ENCODE results near the gene C11orf87. TPM values are rescaled to one million over a fixed set of nuclear protein-coding genes. Genes with fewer than 3 reads are reported as not detected.

C11orf87 gene
- total and polyA plus RNA-seq, 2 experiments from 2014 or later, result 0.50 to 0.56 TPM

DNA sequence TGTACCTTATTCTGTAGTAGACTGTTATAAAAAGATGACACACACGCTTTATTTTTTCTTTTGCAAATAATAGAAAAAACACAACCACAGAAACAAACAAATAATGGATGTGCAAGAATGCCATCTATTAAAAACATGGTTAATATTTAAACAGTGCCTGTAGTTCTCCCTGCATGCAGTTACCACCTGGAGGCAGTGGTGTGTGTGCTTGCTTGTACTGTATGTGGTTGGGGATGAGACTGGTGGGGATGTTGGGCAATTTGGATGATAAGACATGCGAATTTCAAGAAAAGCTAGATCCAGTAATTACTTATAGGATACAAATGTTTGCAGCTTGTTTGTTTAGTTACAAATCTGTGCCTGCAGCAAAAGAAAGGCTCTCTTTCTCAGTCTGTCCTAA is 3.6 kb downstream of the C11orf87 start:
- no peak for DNase-seq (ENCODE audit: low spot score)
- Histone ChIP-seq H3K79me2 (replicated peaks; ENCODE audit: insufficient read depth) (no peaks in the 10 kb centered on the region), H2AFZ (no peak overlapping the region), H3K36me3 (ENCODE audit: insufficient read depth) (no peaks in the 10 kb centered on the region; the same call in 1 of the 2 replicates), H3K27me3 (ENCODE audit: insufficient read depth) (peaks cover 45% of the 10 kb centered on the region), H4K20me1 (replicated peaks; ENCODE audit: insufficient read depth) (peaks cover 13% of the 10 kb centered on the region; the same call in 1 of the 2 replicates), H3F3A (replicated peaks; ENCODE audit: low read depth) (no peaks in the 10 kb centered on the region), H3K4me1 (ENCODE audit: insufficient read depth) (no peaks in the 10 kb centered on the region; the same call in 1 of the 2 replicates), H3K4me2 (no peak overlapping the region), H3K27ac (ENCODE audit: low read depth) (no peak overlapping the region), H3K4me3 (no peak overlapping the region), H3K9me2 (ENCODE audit: insufficient read depth) (no peaks in the 10 kb centered on the region)
- TF ChIP-seq, protein P1, sequence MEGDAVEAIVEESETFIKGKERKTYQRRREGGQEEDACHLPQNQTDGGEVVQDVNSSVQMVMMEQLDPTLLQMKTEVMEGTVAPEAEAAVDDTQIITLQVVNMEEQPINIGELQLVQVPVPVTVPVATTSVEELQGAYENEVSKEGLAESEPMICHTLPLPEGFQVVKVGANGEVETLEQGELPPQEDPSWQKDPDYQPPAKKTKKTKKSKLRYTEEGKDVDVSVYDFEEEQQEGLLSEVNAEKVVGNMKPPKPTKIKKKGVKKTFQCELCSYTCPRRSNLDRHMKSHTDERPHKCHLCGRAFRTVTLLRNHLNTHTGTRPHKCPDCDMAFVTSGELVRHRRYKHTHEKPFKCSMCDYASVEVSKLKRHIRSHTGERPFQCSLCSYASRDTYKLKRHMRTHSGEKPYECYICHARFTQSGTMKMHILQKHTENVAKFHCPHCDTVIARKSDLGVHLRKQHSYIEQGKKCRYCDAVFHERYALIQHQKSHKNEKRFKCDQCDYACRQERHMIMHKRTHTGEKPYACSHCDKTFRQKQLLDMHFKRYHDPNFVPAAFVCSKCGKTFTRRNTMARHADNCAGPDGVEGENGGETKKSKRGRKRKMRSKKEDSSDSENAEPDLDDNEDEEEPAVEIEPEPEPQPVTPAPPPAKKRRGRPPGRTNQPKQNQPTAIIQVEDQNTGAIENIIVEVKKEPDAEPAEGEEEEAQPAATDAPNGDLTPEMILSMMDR (conservative IDR thresholded peaks at IDR 0.05; ENCODE audit: low read depth in 2 of 2), result peak in 1 of 2 experiments; percentile 20; a peak in 1 of 4 replicates
- no peak for TF ChIP-seq EZH2phosphoT487 (IDR thresholded peaks at IDR 0.05; ENCODE audit: unreplicated experiment)
- Mint-ChIP-seq H3K36me3 (ENCODE audit: low read depth) (no peaks in the 10 kb centered on the region), H3K9me3 (no peaks in the 10 kb centered on the region), H3K27me3 (ENCODE audit: insufficient read depth, low read depth, poor library complexity) (peaks cover 35% of the 10 kb centered on the region), H3K4me1 (peaks cover 8% of the 10 kb centered on the region), H3K27ac (no peak overlapping the region), H3K4me3 (no peak overlapping the region)
- ATAC-seq, result no peak

DNA sequence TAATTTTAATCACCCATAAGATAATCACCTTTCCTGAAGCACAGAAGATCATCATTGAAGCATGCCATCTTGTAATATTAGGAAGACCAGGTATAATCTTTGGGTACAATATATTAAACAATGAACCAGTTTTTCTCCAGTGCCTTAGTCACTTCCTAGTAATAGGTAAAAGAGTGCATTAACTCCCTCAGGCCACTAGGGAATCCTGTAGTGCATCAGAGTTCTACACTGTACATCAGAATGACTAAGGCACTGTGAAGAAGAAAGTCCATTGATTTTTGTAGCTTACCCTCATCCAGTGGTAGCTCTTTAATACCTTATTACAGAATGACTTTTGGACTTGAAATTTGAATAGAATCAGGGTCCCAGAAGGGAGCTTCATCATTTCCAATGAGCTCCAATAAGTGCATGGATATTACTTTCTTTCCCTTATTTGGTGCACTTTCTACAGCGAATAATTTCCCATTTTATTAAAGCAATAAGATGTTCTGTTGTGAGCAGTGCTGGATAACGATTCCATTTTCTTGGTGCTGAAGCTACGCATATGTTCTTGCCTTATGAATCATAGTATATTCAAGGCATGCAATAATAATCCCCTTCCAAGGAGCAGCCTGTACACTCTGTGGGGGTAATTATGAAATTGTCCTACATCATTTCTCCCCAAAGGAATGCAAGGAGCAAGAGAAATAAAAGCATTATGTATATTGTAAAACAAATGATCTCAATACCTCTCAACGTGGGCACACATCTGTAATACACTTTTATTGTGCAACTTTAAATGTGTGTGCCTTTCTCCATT is 4.7 kb downstream of the C11orf87 start:
- DNase-seq (ENCODE audit: low spot score) (peak; percentile 28), ATAC-seq (no peak)
- H3K36me3 ChIP-seq (ENCODE audit: insufficient read depth), result no peaks in the 10 kb centered on the region
- Mint-ChIP-seq H3K27me3 (ENCODE audit: insufficient read depth, low read depth, poor library complexity) (peaks cover 29% of the 10 kb centered on the region), H3K9me3 (no peaks in the 10 kb centered on the region), H3K4me1 (peaks cover 8% of the 10 kb centered on the region), H3K36me3 (ENCODE audit: low read depth) (no peaks in the 10 kb centered on the region), H3K27ac (no peak overlapping the region), H3K4me3 (no peak overlapping the region)
- H3K4me2 ChIP-seq, result no peak overlapping the region
- no peak overlapping the region for H3K4me3 ChIP-seq
- H3F3A ChIP-seq (replicated peaks; ENCODE audit: low read depth), result no peaks in the 10 kb centered on the region
- peaks cover 34% of the 10 kb centered on the region for H3K27me3 ChIP-seq (ENCODE audit: insufficient read depth)
- no peak for TF ChIP-seq JUNB (IDR thresholded peaks at IDR 0.05; ENCODE audit: unreplicated experiment)
- TF ChIP-seq, protein P1 (conservative IDR thresholded peaks at IDR 0.05; ENCODE audit: low read depth in 2 of 2), result peak in 1 of 2 experiments; percentile 46; a peak in 3 of 4 replicates
- no peaks in the 10 kb centered on the region for H3K79me2 ChIP-seq (replicated peaks; ENCODE audit: insufficient read depth)
- no peaks in the 10 kb centered on the region; the same call in 1 of the 2 replicates for H3K4me1 ChIP-seq (ENCODE audit: insufficient read depth)
- H3K27ac ChIP-seq (ENCODE audit: low read depth), result no peak overlapping the region
- no peaks in the 10 kb centered on the region for H3K9me2 ChIP-seq (ENCODE audit: insufficient read depth)
- H2AFZ ChIP-seq, result no peak overlapping the region
- H4K20me1 ChIP-seq (replicated peaks; ENCODE audit: insufficient read depth), result peaks cover 13% of the 10 kb centered on the region; the same call in 1 of the 2 replicates

DNA sequence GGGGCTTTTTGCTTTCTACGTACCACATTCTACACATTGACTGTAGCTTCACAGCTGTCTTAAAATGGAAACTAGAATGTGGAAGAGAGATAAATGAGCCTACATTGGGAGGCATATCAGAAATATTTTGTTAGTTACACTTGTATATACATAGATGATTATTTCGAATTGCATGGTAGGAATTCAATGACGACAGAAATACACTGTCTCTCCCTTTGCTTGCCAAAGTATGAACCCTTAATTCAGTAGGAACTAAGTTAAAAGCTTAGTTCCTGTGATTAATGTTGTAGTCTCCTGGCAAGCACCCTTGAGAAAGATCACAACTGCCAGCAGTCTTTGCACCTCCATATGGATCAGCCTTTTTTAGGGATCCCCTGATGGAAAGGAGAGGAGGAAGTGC is 10.1 kb downstream of the C11orf87 start:
- DNase-seq (ENCODE audit: low spot score), result no peak
- Histone ChIP-seq H3K4me1 (ENCODE audit: insufficient read depth) (no peaks in the 10 kb centered on the region), H3K79me2 (replicated peaks; ENCODE audit: insufficient read depth) (no peaks in the 10 kb centered on the region), H3K4me2 (no peak overlapping the region), H3K9me2 (ENCODE audit: insufficient read depth) (peaks cover 8% of the 10 kb centered on the region; the same call in 1 of the 2 replicates), H3K27ac (ENCODE audit: low read depth) (no peak overlapping the region), H3K4me3 (no peak overlapping the region), H3K27me3 (ENCODE audit: insufficient read depth) (no peaks in the 10 kb centered on the region), H3K36me3 (ENCODE audit: insufficient read depth) (no peaks in the 10 kb centered on the region), H3F3A (replicated peaks; ENCODE audit: low read depth) (no peaks in the 10 kb centered on the region), H4K20me1 (replicated peaks; ENCODE audit: insufficient read depth) (no peaks in the 10 kb centered on the region), H2AFZ (0 out of 2 replicates have a peak overlapping the region, but pooled peaks have one; percentile 52)
- Mint-ChIP-seq H3K9me3 (no peaks in the 10 kb centered on the region), H3K27ac (no peak overlapping the region), H3K27me3 (ENCODE audit: insufficient read depth, low read depth, poor library complexity) (peaks cover 2% of the 10 kb centered on the region), H3K36me3 (ENCODE audit: low read depth) (no peaks in the 10 kb centered on the region), H3K4me1 (no peaks in the 10 kb centered on the region), H3K4me3 (no peak overlapping the region)
- no peak for ATAC-seq
- TF ChIP-seq, protein P2, sequence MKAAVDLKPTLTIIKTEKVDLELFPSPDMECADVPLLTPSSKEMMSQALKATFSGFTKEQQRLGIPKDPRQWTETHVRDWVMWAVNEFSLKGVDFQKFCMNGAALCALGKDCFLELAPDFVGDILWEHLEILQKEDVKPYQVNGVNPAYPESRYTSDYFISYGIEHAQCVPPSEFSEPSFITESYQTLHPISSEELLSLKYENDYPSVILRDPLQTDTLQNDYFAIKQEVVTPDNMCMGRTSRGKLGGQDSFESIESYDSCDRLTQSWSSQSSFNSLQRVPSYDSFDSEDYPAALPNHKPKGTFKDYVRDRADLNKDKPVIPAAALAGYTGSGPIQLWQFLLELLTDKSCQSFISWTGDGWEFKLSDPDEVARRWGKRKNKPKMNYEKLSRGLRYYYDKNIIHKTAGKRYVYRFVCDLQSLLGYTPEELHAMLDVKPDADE (IDR thresholded peaks at IDR 0.05), result no peak
- TF ChIP-seq NANOG (IDR thresholded peaks at IDR 0.05; ENCODE audit: borderline replicate concordance) (no peak), POLR2AphosphoS5 (IDR thresholded peaks at IDR 0.05; ENCODE audit: low read depth) (no peak), STAT1 (IDR thresholded peaks at IDR 0.05; ENCODE audit: unreplicated experiment) (no peak), ZNF114 (CRISPR knock-in tag; IDR thresholded peaks at IDR 0.05) (no peak), CREB1 (CRISPR knock-in tag; IDR thresholded peaks at IDR 0.05; ENCODE audit: low read depth) (no peak), EZH2phosphoT487 (IDR thresholded peaks at IDR 0.05; ENCODE audit: unreplicated experiment) (no peak), ZNF331 (CRISPR knock-in tag; IDR thresholded peaks at IDR 0.05; ENCODE audit: low read depth) (no peak), JUNB (IDR thresholded peaks at IDR 0.05; ENCODE audit: unreplicated experiment) (no peak)
- TF ChIP-seq, protein P1 (conservative IDR thresholded peaks at IDR 0.05; ENCODE audit: low read depth in 2 of 2), result no peak

Data from GM23338 (cell line).